Measurements from ENCODE around the gene CMTM1.

Gene CMTM1

GRCh38 chr16:66562986-66563385 lies 3.3 kb upstream of the CMTM1 start:
- TF ChIP-seq GATA3 (IDR thresholded peaks at IDR 0.05; ENCODE audit: low read depth, low read length): no peak
- no peak for TF ChIP-seq GATA2 (IDR thresholded peaks at IDR 0.05; ENCODE audit: low read depth, low read length)

- TF ChIP-seq GATA2 (IDR thresholded peaks at IDR 0.05; ENCODE audit: low read depth, low read length) (no peak), GATA3 (IDR thresholded peaks at IDR 0.05; ENCODE audit: low read depth, low read length) (no peak)
Observed at GRCh38 chr16:66563574-66564334, 2.5 kb upstream of the CMTM1 start.

GRCh38 chr16:66568355-66568754 lies 2.1 kb downstream of the CMTM1 start:
- TF ChIP-seq GATA2 (IDR thresholded peaks at IDR 0.05; ENCODE audit: low read depth, low read length): no peak
- TF ChIP-seq GATA3 (IDR thresholded peaks at IDR 0.05; ENCODE audit: low read depth, low read length): no peak

- TF ChIP-seq GATA2 (IDR thresholded peaks at IDR 0.05; ENCODE audit: low read depth, low read length) (no peak), GATA3 (IDR thresholded peaks at IDR 0.05; ENCODE audit: low read depth, low read length) (no peak)
Observed at GRCh38 chr16:66569131-66569530, 2.9 kb downstream of the CMTM1 start.

- no peak for TF ChIP-seq GATA2 (IDR thresholded peaks at IDR 0.05; ENCODE audit: low read depth, low read length)
- no peak for TF ChIP-seq GATA3 (IDR thresholded peaks at IDR 0.05; ENCODE audit: low read depth, low read length)
Observed at GRCh38 chr16:66569827-66570405, 3.7 kb downstream of the CMTM1 start.

GRCh38 chr16:66572356-66572755 lies 6.1 kb downstream of the CMTM1 start:
- TF ChIP-seq GATA2 (IDR thresholded peaks at IDR 0.05; ENCODE audit: low read depth, low read length) (no peak), GATA3 (IDR thresholded peaks at IDR 0.05; ENCODE audit: low read depth, low read length) (no peak)

GRCh38 chr16:66574081-66574480 lies 7.8 kb downstream of the CMTM1 start:
- TF ChIP-seq GATA2 (IDR thresholded peaks at IDR 0.05; ENCODE audit: low read depth, low read length) (no peak), GATA3 (IDR thresholded peaks at IDR 0.05; ENCODE audit: low read depth, low read length) (no peak)

GRCh38 chr16:66574531-66574930 lies 8.3 kb downstream of the CMTM1 start:
- TF ChIP-seq GATA3 (IDR thresholded peaks at IDR 0.05; ENCODE audit: low read depth, low read length) (no peak), GATA2 (IDR thresholded peaks at IDR 0.05; ENCODE audit: low read depth, low read length) (no peak)

- no peak for TF ChIP-seq GATA3 (IDR thresholded peaks at IDR 0.05; ENCODE audit: low read depth, low read length)
- no peak for TF ChIP-seq GATA2 (IDR thresholded peaks at IDR 0.05; ENCODE audit: low read depth, low read length)
Observed at GRCh38 chr16:66575060-66575459, 8.8 kb downstream of the CMTM1 start.

- TF ChIP-seq GATA2 (IDR thresholded peaks at IDR 0.05; ENCODE audit: low read depth, low read length): no peak
- TF ChIP-seq GATA3 (IDR thresholded peaks at IDR 0.05; ENCODE audit: low read depth, low read length): no peak
Observed at GRCh38 chr16:66576296-66576695, 10.1 kb downstream of the CMTM1 start.

GRCh38 chr16:66578651-66579531 lies 12.7 kb downstream of the CMTM1 start, which contains the start of gene CMTM2:
Gene CMTM2 (plus strand): TSS chr16:66579463. CDS start chr16:66579608, 145 bp downstream.
- TF ChIP-seq GATA3 (IDR thresholded peaks at IDR 0.05; ENCODE audit: low read depth, low read length) (no peak), GATA2 (IDR thresholded peaks at IDR 0.05; ENCODE audit: low read depth, low read length) (no peak)

GRCh38 chr16:66580605-66581209 lies 14.5 kb downstream of the CMTM1 start:
- TF ChIP-seq GATA3 (IDR thresholded peaks at IDR 0.05; ENCODE audit: low read depth, low read length): no peak
- no peak for TF ChIP-seq GATA2 (IDR thresholded peaks at IDR 0.05; ENCODE audit: low read depth, low read length)

- TF ChIP-seq GATA2 (IDR thresholded peaks at IDR 0.05; ENCODE audit: low read depth, low read length) (no peak), GATA3 (IDR thresholded peaks at IDR 0.05; ENCODE audit: low read depth, low read length) (no peak)
Observed at GRCh38 chr16:66581246-66581952, 15.2 kb downstream of the CMTM1 start.
